HG02943 (cell line): ENCODE results near the gene SH3D21.

Experiments
- ATAC-seq: cut with Tn5 transposase; IDR thresholded peaks from one replicate; pipeline ENCODE4 v1.9.1; 2021; ENCODE audit warnings: mild to moderate bottlenecking, low read depth, moderate library complexity; ENCODE audit not compliant: unreplicated experiment

SH3D21 gene

DNA sequence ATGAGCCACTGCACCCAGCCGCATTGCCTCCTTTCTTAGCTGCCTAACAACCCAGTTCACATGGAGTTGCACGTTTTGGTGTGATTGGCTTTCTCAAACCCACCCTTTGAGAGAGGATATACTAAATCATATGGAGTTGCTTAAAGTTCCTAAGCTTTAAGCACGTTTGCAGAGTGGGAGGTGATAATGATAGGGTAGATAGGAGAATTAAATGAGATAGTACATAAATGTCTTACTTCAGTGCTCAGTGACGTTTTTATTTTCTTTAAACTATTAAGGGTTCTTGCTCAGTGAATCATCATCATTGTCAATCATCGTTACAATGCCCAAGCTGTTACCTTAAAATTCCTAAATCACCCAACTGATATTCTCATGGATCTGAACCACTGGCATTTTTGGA, 2.9 kb upstream of the SH3D21 start:
- no peak for ATAC-seq

DNA sequence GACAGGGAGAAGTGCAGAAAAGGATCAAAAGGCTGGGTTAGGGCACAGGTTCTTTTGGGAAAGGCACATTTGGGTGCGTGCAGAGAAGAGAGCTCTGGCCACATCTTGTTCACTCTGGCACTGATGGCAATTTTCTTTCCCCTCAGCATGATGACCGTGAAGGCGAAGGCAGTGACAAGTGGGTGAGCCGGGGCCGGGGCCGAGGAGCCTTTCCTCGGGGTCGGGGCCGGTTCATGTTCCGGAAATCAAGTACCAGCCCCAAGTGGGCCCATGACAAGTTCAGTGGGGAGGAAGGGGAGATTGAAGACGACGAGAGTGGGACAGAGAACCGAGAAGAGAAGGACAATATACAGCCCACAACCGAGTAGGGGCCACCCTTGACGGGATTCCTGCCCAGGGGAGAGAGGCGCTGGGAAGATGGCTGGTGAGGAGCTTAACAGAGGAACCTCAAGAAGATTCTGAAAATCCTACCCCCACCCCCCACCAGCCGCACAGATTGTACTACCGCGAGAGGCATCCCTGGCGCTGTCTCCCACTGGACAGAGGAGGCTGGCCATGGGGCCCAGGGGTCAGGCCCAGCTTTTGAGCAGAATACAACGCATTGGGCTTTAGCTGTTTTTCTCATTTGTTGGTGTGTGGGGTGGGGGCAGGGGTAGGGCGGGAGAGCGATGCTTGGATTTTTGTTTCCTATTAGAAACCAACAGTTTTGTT, 2.4 kb upstream of the SH3D21 start:
- no peak for ATAC-seq

DNA sequence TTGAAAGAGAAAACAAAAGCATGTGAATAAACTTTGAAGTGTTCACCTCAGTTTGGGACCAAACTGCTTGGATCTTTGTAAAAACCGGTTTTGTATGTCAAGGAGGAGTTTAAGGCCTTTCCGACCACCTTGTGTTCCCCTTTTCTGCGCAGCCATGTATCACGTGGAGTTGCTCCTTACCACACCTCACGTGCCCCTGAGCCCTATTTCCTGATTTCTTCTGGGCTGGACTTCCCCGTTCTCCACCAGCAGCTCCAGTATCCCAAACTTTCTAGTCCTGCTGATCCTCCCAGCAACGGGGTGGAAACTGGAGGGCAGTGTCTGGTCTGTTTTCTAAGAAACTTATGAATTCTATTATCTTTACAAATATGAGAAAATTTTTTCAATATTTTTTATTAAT, 1.6 kb upstream of the SH3D21 start:
- ATAC-seq: no peak

DNA sequence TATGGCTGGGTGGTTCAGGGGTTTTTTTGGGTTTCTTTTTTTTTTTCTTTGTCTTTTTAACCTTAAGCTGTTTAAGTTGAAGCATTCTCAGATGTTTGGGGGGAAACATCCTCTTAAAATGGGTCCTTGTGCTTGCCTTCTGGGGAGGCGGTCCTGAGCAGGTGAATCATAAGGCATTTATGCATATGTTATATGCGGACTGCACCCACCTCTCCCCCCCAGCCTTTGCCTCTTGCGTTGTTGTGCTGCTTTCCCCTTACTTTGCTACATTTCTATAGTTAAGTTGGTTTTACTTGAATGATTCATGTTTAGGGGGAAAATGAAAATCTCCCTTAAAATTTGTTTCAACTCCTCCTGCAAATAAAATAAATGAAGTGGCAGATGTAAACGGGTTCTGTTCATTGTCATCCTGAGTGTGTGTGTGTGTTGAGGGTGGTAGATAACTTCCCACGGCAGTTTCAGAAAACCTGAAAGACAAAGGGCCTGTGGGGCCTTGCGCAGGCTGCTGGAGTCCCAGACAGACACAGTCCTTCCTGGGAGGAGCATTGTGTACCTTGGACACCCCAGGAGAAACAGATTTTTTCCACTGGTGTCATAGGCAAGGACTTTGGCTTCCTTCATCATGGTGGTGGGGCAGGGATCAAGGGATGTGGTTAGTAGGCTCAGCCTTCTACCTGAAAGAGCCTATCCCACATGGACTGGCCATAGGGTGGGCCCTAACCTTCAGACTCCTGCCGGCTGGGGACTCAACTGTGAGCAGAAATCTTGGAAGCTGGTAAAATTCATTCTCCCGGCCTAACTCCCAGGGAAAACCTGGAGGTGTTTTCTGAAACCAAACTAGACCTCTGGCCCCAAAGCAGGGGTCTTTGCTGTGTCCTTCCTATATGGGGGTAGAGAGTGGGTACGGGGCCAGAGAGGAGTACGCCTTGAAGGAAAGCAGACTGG, 926 bp upstream of the SH3D21 start:
- no peak for ATAC-seq

DNA sequence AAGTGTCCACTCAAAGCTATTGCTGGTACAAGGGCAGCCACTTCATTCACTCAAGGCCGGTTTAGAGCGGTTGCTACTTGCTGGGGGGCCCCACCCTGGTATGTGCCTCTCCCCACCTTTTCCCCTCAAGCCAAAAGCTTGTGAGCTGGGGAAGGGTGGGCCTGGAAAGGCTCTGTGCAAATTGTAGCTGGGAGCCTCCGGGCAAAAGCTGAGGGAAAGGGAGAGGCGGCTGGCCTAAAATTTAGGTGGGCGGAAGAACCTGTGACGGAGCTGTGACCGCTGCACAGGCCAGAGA, 306 bp upstream of the SH3D21 start:
- no peak for ATAC-seq

DNA sequence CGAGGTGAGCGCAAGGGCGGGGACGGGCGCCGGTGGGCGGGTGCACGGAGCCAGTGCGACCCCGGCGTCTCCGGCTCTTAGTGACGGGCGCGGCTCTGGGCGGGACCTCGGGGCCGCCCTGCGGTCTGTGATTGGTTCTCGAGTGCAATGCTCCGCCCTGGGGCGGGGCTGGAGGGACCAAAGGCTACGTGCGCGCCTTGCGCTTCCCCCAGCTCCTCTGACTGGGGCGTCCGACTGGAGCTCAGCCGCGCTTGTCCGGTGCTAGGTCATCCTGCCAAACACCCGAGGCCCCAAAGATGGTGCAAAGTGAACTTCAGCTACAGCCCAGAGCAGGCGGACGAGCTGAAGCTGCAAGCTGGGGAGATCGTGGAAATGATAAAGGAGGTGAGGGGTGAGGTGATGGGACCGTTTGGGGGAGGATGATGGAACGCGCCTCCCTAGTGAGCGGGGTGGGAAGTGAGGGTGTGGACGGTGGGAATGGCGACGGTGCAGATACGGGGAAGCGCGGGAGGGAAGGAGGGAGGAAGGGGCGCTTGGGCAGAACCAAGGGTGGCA, 811 bp downstream of the SH3D21 start:
- peak; percentile 91 for ATAC-seq

DNA sequence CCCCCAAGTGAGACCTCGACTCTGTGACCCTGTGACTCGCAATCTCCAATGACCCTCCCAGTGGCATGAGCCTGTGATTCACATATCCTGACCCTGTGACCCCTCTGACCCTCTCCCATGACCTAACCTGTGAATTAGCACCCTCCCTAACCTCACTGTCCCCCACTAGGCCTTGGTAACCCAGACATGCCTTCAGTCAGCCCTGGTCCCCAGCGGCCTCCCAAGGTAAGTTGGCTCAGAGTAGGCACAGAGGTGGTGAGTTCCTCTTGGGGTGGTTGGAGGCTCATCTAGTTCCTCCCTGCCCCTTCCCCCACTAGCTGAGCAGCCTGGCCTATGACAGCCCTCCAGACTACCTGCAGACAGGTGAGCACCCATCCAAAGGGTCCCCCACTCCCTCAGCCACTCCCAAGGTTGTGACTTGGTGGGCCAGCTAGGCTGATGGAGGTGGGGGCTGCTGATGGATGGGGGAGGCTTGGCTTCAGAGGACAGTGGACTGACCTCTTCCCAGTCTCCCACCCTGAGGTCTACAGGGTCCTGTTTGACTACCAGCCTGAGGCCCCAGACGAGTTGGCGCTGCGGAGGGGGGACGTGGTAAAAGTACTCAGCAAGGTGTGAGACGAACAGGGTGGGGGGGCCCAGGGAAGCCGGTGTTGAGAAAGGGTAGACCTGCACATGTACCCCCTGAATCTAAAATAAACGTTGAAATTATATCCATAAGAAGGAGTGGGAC, 1.6 kb downstream of the SH3D21 start:
- ATAC-seq: no peak

DNA sequence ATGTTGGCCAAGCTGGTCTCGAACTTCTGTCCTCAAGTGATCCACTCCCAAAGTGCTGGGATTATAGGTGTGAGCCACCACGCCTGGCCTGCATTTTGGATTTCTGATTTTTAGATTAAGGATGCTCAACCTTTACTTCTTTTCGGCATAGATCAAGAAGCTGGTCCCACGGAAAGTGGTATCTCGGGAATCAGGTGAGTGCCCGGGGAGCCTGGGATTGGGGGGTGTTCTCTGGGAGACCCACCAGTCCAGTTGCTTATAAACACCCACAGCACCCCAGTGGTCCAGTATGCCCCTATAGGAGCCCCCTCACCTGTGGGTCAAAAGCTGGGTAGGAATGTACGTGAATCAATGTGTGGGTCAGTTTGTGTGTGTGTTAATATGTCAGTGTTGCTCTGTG, 3.2 kb downstream of the SH3D21 start:
- ATAC-seq: no peak

DNA sequence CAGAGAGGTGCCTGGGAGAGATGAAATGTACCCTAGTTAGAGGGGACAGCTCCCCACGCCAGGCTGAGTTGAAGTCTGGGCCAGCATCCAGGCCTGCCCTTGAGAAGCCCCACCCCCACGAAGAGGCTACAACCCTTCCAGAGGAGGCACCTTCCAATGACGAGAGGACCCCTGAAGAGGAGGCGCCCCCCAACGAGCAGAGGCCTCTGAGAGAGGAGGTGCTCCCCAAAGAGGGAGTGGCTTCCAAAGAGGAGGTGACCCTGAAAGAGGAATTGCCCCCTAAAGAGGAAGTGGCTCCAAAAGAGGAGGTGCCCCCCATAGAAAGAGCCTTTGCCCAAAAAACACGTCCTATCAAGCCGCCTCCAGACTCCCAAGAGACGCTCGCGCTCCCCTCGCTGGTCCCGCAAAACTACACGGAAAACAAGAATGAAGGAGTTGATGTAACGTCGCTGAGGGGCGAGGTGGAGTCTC, 14.2 kb downstream of the SH3D21 start:
- ATAC-seq: no peak

DNA sequence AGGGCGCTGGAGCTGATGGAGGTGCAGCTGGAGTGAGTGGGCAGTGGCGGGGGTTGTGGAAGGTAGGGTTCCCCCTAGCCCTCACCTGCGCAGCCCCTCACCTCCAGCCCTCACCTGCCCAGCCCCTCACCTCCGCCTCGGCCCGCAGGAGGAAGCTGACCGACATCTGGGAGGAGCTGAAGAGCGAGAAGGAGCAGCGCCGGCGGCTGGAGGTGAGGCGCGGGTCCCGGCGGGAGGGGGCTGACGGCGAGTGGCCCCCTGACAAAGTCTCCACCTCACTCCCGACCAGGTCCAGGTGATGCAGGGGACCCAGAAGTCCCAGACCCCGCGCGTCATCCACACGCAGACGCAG, 14.6 kb downstream of the SH3D21 start:
- ATAC-seq: no peak

DNA sequence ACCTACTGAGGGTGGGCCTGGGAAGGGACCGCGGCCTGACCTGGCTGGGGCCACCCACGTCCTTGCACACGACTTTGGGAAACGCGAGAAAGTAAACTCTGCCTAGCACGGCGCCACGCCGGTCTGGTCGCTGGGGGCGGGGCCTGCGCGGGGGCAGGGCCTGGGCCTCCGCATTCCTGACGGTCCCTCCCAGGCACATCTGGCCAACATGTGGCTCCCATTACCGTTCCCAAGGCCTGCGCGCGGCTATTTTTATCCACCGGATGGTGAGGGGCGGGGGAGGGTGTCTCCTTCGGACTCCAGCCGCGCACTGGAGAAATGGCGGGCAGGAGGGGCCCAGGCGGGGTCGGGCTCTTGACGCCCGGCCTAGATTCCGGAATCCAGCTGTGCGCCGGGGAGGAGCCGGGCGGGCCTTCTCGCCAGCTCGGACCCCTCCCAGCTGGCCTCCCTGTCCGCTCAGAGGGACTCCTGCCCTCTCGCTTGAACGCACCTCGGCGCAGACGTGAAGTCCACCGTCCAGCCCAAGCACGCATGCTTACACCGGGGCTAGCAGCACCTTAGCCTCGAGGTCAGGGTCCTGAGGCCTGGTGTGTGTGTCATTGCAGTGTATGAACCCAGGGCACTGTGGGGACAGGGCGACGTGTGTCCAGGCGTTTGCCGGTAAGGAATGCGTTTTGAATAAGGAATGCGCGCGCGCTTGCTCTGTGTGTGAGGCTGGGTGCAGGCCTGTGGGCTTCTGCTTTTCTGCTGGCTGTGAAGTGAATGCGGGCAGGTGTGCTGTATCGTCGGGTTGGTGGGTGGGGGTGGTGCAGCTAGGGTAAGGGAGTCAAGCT, 15.2 kb downstream of the SH3D21 start:
- no peak for ATAC-seq

DNA sequence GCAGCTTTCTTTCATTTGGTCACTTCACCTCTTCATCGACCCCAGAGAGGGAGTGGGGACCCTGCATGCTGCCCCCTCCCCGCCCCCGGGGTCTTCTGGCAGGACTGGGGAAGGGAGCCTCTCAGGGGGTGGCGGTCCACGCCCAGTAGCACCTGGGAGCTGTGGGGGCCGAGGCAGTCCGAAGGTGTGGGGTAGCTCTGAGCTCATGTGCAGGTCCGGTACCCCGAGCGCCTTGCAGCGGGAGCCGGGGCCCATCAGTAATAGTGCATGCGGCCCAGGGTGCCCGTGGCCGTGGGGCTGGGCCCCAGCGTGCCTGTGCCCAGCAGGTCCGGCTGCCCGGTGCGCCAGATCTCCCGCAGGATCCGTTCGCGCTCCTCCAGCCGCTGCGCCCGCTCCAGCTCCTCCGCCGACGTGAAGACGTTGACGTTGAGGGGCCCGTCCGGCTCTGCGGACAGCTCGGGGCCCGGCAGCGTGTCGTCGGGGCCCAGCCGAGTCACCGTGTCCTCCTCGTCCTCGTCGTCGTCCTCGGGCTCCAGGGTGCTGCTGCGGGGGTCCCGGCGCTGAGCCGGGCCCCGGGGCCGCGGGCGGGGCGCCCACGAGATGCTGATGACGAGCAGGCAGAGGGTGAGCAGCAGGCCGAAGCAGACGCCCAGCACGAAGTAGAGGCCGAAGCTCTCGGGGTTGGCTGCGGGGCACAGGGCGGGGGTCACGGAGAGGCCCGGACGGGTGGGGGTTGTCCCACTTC, 16.0 kb downstream of the SH3D21 start:
- no peak for ATAC-seq

DNA sequence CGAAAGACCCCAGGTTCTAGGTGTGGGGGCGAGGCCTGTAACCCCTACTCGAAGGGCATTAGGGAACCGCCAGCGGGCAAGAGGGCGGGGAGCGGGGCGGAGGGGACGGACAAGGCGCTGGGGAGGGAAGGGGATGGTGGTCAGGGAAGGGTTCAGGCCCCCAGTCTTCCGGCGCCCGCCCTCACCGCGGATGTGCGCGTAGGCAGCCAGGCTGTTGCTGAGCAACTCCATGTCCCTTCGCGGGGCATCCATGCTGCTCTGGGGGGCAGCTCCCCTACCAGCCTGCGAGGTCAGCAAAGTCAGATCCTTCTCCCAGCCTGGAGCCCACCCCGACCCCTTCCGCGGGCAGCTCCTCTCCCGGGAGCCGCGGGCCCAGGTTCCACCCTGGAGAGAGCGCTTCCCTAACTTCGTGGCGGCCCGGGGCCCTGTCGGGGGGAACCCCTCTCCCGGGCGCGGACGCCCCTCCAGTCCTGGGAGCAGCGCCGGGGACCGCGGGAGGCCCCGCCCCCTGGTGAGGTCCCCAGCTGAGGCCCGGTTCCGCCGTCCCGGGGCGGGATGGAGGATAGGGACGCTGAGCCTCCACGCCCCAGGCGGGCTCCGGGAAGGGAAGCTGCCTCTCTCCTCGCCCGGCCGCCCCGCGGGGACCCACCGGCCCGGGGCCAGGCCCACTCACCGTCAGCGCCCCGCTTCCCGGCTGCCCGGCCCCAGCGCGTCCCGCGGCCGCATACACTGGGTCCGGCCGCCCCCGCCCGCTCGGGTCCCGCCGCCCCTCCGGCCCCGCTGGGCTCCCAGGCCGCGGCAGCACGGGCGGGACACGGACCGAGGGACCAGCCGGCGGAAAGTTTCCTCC, 16.8 kb downstream of the SH3D21 start:
- no peak for ATAC-seq

DNA sequence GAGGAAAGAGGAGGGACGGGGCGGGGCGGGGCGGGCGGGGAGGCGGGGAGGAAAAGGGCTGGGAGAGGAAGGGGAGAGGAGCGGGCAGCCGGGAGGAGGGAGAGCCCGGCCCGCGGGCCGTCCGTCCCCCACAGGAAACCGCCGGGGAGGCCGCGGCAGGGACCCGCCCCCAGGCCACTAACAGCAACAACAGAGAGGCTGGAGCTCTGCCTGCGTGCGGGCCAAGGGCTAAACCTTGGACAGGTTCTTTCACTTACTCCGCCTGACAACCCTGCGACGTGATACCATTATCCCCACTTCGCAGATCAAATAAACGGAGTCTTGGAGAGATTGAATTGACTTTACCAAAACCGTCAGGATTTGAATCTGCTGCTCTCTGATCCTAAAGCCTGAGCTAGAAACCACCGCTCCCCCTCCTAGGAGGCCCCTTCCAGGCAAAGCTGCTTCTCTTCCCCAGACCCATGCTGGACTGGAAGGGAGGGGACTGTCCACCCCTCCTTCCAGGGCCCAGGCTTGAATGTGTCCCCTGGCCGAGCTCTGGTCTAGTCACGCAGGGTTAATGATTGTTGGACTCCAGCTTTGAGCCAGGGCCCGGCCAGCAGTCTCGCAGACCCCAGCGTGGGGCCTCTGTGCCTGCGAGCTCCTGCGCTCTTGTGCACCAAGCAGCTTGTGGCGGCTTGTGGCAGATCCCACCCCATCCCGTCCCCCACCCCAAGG, 17.6 kb downstream of the SH3D21 start, which contains the start of gene EVA1B:
TSS of gene EVA1B (minus strand) at position 10 of the 717 bp plus-strand sequence. CDS start 608 bp downstream, outside the sequence.
- ATAC-seq: no peak

DNA sequence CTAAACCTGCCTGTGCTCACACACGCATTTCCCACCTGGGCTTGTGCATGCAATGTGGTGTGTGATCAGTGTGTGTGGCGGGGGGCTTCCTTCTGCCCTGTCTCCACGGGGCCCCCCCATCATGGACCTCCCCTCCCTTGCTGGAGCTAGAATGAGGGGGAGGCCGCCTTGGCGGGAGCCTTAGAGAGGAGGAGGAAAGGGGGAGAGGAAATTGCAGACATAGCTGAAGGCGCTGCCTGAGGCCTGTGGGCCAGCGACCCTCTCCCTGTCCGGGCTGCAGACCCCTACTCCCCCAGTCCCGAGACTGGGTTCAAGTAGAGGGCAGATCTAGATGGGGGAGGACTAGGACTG, 18.2 kb downstream of the SH3D21 start:
- ATAC-seq: no peak

DNA sequence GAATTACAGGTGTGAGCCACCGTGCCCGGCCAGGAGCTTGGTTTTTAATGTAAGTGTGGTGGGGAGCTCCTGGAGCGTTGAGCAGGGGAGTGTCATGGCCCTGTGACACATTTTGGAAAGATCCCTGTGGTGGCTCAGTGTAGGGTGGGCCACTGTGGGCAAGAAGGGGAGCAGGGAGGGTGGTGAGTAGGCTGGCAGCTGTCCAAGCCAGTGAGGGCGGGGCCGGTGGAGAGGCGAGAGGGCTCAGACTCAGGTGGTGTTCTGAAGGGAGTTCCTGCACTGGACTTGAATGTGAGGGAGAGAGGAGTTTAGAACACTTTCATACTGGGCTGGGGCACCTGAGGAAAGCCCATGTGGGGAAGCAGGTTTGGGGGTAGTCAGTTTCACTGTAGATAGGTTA, 20.3 kb downstream of the SH3D21 start:
- ATAC-seq: no peak

DNA sequence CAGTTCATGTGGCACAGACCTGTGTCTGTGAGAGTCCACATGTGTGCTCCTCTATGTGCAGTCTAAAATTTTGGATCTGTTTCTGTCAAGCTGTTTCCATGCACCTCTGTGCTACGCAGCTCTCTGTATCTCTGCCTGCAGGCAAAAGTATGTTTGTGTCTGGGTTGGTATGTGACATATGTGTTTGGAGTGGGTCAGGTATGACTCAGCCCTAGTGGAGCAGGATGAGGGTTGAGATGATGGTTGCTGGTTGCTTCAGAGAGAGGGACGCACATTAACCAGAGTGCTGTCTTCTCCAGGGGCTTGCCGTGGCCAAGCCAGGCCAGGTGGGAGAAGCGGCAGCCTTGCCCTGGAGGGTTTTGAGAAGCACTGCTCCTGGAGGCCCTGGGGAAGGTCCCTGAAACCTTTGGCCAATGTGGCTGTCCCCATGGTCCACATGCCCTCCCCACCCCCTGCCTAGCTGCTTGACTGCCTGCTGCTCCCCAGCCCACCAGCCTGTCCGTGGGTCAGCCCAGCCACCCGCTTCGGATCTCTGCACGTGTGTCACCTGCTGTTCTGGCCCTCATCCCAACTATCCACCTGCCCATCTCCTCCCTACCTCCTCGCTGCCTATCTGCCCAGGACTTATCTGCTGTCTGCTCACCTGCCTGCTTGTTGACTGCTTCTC, 21.4 kb downstream of the SH3D21 start:
- ATAC-seq: no peak
